Neural crest cell (in vitro differentiated cells): ENCODE measurements around the gene EXOC4. TPM values are rescaled to one million over a fixed set of nuclear protein-coding genes. Genes with fewer than 3 reads are reported as not detected.

Experiments used
- DNase-seq: peaks from one replicate; pipeline ENCODE4 v3.0.0; 2021; ENCODE audit warnings: low read depth, mixed read lengths, low spot score
- H3K27ac Mint-ChIP-seq: one replicate; pipeline ENCODE4 v1.8.0; 2021; ENCODE audit warnings: mild to moderate bottlenecking, mixed read lengths; ENCODE audit not compliant: unreplicated experiment
- H3K27me3 Mint-ChIP-seq: 2 replicates; pipeline ENCODE4 v1.8.0; 2021; ENCODE audit warnings: low read depth, mild to moderate bottlenecking, mixed read lengths
- H3K36me3 Mint-ChIP-seq: 2 replicates; pipeline ENCODE4 v1.8.0; 2021; ENCODE audit warnings: low read depth, mild to moderate bottlenecking, mixed read lengths
- H3K4me1 Mint-ChIP-seq: 2 replicates; pipeline ENCODE4 v1.8.0; 2021; ENCODE audit warnings: mixed read lengths
- H3K4me3 Mint-ChIP-seq: one replicate; pipeline ENCODE4 v1.8.0; 2021; ENCODE audit warnings: mild to moderate bottlenecking, mixed read lengths
- H3K9me3 Mint-ChIP-seq: 2 replicates; pipeline ENCODE4 v1.8.0; 2021; ENCODE audit warnings: mixed read lengths
- total RNA-seq: library from RNA; stranded (reverse); gene quantifications from 2 replicates; pipeline ENCODE4 v1.2.1, GENCODE V29; 2021
- TF ChIP-seq, protein P1 (sequence below): fragments of 200-600 bp; sonication (generic); conservative IDR thresholded peaks from 2 replicates; pipeline ENCODE4 v1.5.0; 2021; ENCODE audit warnings: antibody characterized with exemption, mild to moderate bottlenecking

Gene EXOC4
- total RNA-seq, 1 donor from 2014 or later, result 79.7 TPM

DNA sequence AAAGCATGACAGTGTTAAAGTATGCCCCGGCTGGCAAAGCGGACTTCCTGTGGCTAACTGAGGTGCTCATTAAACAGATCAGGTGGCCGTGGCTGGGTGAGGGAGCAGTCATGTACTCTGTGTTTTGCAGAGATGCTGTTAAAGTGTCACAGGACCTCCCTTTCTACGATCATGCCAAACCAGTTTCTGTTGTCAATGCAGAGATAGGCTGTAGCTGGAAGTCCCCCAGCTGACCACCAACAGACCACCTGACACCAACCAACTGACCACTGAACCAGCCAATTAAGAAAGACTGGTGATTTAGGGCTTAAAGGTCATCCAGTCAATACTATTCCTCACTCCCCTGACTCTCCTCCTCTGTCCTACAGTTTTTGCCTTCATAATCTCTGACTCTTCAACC lies 443.2 kb downstream of the EXOC4 start:
- H3K9me3 Mint-ChIP-seq, result no peaks in the 10 kb centered on the region
- H3K4me1 Mint-ChIP-seq, result no peaks in the 10 kb centered on the region
- H3K4me3 Mint-ChIP-seq, result no peak overlapping the region
- no peak overlapping the region for H3K27ac Mint-ChIP-seq
- no peaks in the 10 kb centered on the region for H3K27me3 Mint-ChIP-seq
- H3K36me3 Mint-ChIP-seq, result no peaks in the 10 kb centered on the region
- TF ChIP-seq, protein P1, sequence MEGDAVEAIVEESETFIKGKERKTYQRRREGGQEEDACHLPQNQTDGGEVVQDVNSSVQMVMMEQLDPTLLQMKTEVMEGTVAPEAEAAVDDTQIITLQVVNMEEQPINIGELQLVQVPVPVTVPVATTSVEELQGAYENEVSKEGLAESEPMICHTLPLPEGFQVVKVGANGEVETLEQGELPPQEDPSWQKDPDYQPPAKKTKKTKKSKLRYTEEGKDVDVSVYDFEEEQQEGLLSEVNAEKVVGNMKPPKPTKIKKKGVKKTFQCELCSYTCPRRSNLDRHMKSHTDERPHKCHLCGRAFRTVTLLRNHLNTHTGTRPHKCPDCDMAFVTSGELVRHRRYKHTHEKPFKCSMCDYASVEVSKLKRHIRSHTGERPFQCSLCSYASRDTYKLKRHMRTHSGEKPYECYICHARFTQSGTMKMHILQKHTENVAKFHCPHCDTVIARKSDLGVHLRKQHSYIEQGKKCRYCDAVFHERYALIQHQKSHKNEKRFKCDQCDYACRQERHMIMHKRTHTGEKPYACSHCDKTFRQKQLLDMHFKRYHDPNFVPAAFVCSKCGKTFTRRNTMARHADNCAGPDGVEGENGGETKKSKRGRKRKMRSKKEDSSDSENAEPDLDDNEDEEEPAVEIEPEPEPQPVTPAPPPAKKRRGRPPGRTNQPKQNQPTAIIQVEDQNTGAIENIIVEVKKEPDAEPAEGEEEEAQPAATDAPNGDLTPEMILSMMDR, result no peak
- no peak for DNase-seq

DNA sequence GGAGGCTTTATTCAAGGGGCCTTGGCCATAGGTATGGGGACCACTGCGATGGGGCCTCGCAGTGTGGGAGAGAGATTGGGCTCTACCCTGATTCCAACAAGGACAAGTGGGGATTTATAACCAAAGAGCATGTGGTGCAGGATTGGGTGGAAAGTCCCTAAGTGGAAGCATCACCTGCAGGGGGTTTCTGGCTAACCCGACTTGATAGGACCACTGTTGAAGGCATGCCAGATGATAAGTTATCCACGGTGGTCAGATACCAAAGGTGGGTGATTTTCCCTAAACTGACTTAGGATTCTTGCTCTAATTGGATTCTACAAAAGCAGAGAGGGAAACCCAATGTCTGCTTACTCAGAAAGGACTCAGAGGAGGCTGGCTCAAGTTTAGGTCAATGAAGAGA lies 444.7 kb downstream of the EXOC4 start:
- Mint-ChIP-seq H3K4me1 (no peaks in the 10 kb centered on the region), H3K27ac (no peak overlapping the region)

DNA sequence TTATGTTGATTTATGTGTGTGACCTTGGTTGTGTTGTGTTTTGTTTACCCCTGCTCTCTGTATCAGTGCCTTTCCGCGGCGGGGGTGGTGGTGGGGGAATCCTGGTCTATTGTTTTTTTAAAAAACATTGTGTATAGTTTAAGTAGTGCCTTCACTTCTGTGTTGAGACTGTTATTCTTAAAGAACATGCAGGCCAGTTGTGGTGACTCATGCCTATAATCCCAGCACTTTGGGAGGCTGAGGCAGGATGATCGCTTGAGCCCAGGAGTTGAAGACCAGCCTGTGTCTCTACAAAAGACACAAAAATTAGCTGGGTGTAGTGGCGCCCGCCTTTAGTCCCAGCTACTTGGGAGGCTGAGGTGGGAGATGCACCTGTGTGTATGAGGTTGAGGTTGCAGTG lies 445.2 kb downstream of the EXOC4 start:
- Mint-ChIP-seq H3K4me1 (no peaks in the 10 kb centered on the region), H3K4me3 (no peak overlapping the region), H3K36me3 (no peaks in the 10 kb centered on the region), H3K27me3 (no peaks in the 10 kb centered on the region), H3K27ac (no peak overlapping the region), H3K9me3 (no peaks in the 10 kb centered on the region)
- no peak for DNase-seq
- TF ChIP-seq, protein P1, result no peak

More for the DNA sequence above, 444.7 kb downstream of the EXOC4 start:
- no peaks in the 10 kb centered on the region for H3K36me3 Mint-ChIP-seq
- H3K27me3 Mint-ChIP-seq, result no peaks in the 10 kb centered on the region
- H3K4me3 Mint-ChIP-seq, result no peak overlapping the region
- no peak for DNase-seq
- TF ChIP-seq, protein P1, result no peak
- no peaks in the 10 kb centered on the region for H3K9me3 Mint-ChIP-seq

DNA sequence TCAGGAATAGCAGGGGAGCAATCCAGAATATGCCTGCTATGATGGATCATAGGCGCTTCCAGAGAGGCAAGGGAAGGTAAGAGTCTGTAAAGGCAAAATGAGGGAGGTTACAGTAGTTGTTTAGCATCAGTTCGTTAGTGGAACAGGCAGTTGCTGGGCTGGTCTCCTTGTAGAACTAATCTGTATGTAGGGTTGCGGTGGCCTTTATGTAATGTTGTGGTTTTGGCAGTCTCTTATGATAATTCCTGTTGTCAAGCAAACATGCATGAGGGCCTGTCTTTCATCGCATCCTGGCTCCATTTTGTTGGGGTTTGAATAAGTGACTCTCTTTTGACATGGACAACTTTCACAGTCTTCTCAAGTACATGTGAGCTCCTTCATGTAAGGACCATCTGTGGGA lies 446.5 kb downstream of the EXOC4 start:
- DNase-seq, result no peak
- H3K4me3 Mint-ChIP-seq, result no peak overlapping the region
- no peaks in the 10 kb centered on the region for H3K4me1 Mint-ChIP-seq
- TF ChIP-seq, protein P1, result no peak
- no peaks in the 10 kb centered on the region for H3K27me3 Mint-ChIP-seq
- H3K9me3 Mint-ChIP-seq, result no peaks in the 10 kb centered on the region
- no peaks in the 10 kb centered on the region for H3K36me3 Mint-ChIP-seq
- no peak overlapping the region for H3K27ac Mint-ChIP-seq

DNA sequence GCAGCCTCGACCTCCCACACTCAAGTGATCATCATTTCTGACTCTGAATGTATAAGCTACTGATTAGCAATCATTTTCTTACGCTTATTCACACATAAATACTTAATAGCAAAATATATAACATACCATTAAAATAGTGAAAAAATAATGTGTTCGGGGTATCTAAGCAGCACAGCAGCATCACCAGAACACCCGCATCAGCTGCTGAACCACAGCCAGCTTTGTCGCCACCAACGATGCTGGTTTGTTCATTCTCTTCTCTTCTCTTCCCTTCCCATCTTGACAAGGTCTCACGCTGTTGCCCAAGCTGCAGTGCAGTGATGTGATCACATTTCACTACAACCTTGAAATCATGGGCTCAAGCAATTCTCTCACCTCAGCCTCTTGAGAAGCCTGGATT lies 449.2 kb downstream of the EXOC4 start:
- no peak for DNase-seq
- TF ChIP-seq, protein P1, result no peak
- H3K4me3 Mint-ChIP-seq, result no peak overlapping the region
- no peak overlapping the region for H3K27ac Mint-ChIP-seq
- no peaks in the 10 kb centered on the region for H3K9me3 Mint-ChIP-seq
- no peaks in the 10 kb centered on the region for H3K36me3 Mint-ChIP-seq
- no peaks in the 10 kb centered on the region for H3K27me3 Mint-ChIP-seq
- H3K4me1 Mint-ChIP-seq, result no peaks in the 10 kb centered on the region

DNA sequence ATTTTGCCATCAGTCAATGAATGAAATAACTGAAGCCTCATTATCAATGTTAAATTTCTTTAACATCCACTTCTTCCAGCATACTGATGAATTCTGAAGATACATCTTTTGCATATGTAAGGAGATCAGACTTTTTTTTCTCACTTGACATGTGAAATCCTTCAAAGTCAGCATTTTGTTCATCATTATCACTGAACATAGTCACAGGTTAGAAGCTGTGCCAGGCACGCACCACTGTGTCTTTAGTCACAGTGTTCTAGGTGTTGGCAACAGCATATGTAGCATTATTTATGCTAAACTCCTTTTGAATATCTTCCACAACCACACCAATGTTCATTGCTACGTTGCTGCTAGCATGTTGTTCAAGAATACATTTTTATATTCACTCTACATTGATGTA lies 450.1 kb downstream of the EXOC4 start:
- no peak overlapping the region for H3K27ac Mint-ChIP-seq
- no peaks in the 10 kb centered on the region for H3K27me3 Mint-ChIP-seq
- no peaks in the 10 kb centered on the region for H3K4me1 Mint-ChIP-seq
- no peak for DNase-seq
- no peaks in the 10 kb centered on the region for H3K9me3 Mint-ChIP-seq
- no peak overlapping the region for H3K4me3 Mint-ChIP-seq
- no peaks in the 10 kb centered on the region for H3K36me3 Mint-ChIP-seq
- TF ChIP-seq, protein P1, result no peak
